GM19193 (cell line): ENCODE measurements around the gene SP6.

Experiments
- POLR2A ChIP-seq: IDR thresholded peaks from 4 replicates; pipeline ENCODE4 v1.6.1; 2011; ENCODE audit not compliant: insufficient read depth, insufficient read length; ENCODE audit errors: extremely low read depth

SP6 gene

DNA sequence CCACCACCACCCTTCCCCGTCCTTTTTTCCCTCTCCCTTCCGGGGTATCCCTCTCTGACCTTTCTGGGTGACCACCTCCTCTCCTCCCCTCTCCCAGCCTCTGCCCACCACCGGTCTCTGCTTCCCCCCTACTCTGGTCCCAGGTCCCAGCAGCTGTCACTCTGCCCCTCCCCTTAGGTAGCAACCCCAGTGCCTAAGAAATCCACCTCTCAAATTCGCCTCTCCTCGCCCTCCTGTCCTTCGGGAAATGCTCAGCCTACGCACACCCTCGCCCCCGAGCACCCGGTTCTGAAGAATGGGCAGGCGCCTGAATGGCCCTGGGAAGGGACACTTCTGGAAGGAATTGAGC is 775 bp upstream of the SP6 start:
- TF ChIP-seq POLR2A: no peak

GRCh38 chr17:47850373-47850691 is 631 bp downstream of the SP6 start:
- no peak for TF ChIP-seq POLR2A

DNA sequence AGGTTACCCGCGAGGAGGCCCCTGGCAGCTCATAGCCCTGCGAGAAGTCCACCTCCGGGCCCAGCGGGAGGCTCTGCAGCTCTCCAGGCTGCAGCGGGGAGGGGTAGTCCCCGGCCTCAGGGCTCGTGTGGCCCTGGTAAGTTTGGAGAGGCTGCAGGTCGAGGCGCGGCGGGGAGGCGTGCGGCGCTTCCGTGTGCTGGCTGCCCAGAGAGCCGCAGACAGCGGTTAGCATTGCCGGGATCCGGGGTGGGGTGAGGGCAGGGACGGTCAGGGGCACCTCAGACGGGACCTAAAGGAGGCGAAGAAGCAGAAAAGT is 2.8 kb downstream of the SP6 start:
- TF ChIP-seq POLR2A: no peak

DNA sequence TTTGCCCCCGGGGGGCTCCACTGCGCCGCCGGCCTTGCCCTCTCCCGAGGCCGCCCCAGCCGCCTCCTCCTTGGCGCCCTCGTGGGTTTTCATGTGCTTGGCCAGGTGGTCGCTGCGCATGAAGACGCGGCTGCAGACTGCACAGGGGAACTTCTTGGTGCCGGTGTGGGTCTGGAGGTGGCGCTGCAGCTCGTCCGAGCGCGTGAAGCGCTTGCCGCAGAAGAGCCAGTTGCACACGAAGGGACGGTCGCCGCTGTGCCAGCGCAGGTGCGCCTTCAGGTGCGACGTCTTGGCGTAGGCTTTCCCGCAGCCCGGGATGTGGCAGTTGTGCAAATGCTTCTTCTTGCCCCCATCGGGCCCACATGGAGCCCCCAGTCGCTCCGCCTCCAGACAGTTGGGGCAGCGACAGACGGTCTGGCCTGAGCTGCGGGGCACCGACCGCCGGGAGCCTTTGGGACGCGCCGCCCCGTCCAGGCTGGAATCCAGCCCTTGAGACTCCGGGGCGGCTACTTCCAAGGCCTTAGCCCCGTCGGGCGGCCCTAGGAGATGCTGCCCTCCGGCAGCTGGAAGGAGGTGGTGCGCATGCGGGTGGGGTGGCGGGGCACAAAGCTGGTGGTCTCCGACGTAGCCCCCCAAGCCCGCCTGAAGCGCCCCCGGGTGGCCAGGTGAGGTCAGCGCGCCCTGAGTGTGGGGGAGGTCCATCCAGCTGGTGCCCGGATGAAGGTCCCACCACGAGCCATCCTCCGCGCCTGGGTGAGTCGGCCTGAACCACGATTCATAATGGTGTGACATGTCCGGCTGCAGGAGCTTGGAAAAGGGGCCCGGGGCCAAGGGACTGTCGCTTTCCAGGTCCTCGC is 3.4 kb downstream of the SP6 start:
- no peak for TF ChIP-seq POLR2A

DNA sequence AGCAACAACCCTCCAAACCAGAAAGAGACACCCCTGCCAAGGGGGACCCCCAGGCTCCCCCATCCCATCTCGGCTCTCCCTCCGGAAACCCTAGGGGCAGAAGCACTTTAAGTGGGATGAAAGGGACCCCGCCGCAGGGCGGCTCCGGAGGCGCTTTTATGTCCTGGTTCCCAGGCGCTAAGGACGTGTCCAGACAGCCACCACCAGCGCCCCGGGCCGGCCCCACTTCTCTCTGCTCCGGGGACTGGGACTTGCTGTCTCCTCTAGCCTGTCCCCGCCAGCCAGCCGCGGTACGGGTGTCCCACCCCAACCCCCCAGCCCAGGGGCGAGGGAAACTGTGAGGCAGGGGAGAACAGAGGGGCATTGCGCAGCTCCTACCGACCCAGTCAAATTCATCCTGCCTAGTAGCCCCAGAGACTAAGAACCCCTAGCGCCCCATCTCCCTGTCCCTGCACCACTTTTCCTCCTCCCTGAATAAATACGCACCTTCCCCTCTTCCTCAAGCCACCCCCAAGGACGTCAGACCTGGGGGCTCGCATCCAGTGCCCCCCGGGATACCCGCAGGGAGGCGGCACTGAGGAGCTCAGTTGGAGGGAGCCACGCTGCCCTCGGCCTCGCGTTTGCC is 4.1 kb downstream of the SP6 start:
- no peak for TF ChIP-seq POLR2A

GRCh38 chr17:47845716-47846075 is 5.3 kb downstream of the SP6 start:
- no peak for TF ChIP-seq POLR2A

DNA sequence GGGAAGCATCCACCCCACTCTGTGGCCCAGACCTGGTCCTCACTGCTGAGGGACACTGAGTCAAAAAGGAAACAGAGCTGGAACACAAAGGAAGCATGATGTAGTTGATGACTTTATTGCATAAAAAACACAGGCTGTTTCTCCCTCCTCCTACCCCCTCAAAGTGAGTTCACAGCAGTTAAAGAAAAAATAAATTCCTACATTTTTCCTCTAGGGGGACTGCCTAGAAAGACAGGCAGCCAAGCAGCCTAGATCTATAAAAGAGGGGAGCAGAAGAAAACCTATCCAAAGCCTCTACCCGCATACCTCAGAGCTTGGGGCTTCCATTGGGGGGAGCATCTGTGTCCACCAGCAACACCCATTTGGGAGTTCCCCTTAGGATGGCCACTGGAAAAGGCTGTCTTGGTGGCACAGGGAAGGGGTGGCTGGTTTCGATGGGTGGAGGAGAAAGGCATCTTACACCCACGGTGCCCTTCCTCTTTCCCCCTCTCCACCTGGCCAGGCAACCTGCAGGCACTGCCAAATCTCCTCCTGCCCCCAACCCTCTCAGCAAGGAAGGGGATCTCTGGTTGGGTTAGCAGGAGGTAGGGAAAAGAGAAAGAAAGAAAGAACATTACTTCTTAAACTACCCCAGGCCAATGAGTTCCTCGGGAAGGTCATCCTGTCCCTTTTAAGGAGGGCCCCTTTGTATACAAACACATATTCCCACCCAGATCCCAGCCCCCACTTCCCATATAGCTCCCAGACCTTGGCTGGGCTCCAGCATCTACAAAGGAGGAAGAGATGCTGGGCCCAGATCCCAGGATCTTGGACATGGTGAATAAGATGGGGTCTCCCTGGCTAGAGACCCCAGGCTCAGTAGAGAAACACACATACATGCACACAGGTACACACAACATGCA is 5.9 kb downstream of the SP6 start:
- TF ChIP-seq POLR2A: no peak

DNA sequence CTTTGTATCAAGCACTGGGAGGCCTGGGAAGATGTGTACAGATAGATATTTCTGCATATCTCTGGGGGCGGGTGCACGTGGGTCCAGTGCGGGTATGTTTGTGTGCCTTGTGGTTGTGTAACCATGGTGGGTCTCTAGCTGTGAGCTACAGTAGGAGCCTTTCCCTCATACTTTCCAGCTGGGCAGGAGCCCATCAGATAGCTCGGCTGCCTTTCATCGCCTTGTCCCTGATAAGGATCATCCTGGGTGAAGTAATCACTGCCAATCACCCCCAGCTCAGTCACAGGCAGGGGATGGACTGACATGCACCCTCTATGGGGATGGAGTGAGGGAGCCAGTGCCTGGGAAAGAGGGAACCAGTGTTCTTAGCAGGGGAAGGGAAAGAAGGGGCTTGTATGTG is 6.7 kb downstream of the SP6 start:
- TF ChIP-seq POLR2A: no peak

GRCh38 chr17:47843391-47843730 is 7.6 kb downstream of the SP6 start:
- TF ChIP-seq POLR2A: no peak

DNA sequence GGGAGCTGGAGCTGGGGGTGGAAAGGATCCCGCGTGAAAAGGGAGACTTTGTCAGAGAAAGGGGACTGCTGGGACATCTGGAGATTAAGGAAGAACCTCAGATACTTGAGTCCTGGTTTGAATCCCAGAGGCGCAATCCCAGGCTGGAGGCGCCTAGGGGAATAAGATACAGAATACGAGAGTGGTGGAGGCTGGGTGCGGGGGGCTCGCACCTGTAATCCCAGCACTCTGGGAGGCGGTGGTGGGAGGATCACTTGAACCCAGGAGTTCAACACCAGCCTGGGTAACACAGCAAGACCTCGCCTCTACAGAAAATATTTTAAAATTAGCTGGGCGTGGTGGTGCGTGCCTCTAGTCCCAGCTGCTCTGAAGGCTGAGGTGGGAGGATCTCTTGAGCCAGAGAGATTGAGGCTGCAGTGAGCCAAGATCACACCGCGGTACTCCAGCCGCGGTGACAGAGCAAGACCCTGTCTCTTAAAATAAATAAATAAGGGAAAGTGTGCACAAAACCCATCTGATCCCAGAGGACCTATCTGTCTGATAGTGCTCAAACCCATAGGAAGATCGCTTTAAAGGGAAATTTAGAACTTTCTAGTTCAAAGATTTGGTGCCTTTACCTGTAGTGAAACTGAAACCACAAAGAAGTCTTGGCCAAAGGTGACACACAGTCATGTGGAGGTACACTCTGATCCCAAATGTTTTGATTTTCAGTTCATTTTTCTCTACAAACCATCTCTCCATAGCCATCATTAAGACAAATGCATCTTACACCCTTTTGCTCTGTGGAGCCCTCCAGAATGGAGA is 9.3 kb downstream of the SP6 start:
- TF ChIP-seq POLR2A: no peak

DNA sequence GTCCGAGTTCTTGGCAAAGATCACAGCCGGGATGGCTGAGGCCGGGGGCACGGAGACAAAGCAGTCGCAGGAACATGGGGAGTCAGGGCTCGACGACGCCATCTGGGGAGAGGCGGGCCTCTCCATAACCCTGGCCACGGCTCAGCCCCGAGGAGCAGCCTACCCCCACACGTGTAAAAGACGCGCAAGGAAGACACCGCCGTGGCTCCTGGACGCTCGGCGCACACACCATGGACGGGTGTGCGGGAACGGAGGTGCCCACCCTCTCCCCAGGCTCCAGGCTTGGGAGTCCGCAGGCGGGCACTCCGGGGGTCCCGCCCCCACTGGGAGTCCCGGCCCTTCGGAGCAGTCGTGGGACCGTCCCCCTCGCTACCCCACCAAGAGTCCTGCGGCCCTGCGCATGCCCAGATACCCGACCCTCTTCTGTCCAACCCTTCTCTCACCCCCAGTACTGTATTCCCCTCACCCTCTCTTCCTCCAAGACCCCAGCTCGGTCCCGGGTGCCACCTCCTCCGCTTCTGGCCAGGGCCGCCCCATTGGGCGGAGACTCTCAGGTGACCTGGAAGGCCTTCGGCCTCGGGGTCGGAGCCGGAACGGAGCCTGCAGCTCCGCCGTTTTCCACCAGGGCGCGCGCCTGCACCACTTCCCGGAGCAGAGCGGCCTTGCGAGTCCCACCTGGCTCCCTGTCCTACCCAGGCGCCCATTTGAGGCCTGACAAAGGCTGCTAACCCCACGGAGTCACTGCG is 10.0 kb downstream of the SP6 start, which contains the start of gene SCRN2:
SCRN2 (minus strand) TSS at position 532 of the 746 bp plus-strand sequence; CDS start at position 102, 430 bp downstream.
- TF ChIP-seq POLR2A: peak; percentile 28

GRCh38 chr17:47840001-47840741 is 10.8 kb downstream of the SP6 start:
- no peak for TF ChIP-seq POLR2A

GRCh38 chr17:47839071-47839470 is 11.9 kb downstream of the SP6 start:
- no peak for TF ChIP-seq POLR2A

DNA sequence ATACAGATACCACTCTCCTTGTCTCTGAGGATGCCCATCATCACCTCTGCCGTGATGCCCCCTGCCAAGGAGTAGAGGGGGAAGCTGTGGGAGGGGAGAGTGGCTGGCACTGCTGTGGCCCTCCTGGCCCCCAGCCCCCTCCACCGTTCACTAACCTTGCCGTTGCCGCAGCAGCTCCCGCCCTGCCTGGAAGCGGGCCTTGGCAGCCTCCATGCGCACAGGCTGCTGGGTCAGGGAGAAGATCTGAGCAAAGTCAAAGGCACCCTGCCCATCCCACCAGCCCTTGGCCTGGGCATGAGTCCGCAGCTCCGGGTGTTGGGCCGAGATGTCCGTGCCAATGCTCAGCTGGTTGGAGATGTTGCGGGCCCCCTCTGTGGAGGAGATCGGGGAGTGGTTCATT is 12.3 kb downstream of the SP6 start:
- TF ChIP-seq POLR2A: no peak
